ENCODE measurements around the gene ARL15. TPM values are rescaled to one million over a fixed set of nuclear protein-coding genes. Genes with fewer than 3 reads are reported as not detected.
A peak's percentile ranks its signal among the peaks of the same experiment; 100 is the strongest.

Gene ARL15
- total and polyA plus RNA-seq, 9 of the 15 experiments (the other 6 are each of a cell fraction or from before 2014, with no cell fraction given) = 18.5 to 80.4 (median 57.0) TPM

- TF ChIP-seq, protein P1, sequence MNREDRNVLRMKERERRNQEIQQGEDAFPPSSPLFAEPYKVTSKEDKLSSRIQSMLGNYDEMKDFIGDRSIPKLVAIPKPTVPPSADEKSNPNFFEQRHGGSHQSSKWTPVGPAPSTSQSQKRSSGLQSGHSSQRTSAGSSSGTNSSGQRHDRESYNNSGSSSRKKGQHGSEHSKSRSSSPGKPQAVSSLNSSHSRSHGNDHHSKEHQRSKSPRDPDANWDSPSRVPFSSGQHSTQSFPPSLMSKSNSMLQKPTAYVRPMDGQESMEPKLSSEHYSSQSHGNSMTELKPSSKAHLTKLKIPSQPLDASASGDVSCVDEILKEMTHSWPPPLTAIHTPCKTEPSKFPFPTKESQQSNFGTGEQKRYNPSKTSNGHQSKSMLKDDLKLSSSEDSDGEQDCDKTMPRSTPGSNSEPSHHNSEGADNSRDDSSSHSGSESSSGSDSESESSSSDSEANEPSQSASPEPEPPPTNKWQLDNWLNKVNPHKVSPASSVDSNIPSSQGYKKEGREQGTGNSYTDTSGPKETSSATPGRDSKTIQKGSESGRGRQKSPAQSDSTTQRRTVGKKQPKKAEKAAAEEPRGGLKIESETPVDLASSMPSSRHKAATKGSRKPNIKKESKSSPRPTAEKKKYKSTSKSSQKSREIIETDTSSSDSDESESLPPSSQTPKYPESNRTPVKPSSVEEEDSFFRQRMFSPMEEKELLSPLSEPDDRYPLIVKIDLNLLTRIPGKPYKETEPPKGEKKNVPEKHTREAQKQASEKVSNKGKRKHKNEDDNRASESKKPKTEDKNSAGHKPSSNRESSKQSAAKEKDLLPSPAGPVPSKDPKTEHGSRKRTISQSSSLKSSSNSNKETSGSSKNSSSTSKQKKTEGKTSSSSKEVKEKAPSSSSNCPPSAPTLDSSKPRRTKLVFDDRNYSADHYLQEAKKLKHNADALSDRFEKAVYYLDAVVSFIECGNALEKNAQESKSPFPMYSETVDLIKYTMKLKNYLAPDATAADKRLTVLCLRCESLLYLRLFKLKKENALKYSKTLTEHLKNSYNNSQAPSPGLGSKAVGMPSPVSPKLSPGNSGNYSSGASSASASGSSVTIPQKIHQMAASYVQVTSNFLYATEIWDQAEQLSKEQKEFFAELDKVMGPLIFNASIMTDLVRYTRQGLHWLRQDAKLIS (CRISPR knock-in tag; IDR thresholded peaks at IDR 0.05) = no peak
- TF ChIP-seq KLF1 (tag; IDR thresholded peaks at IDR 0.05) = no peak
- TF ChIP-seq ZNF507 (tag; conservative IDR thresholded peaks at IDR 0.05) = no peak
- no peak for TF ChIP-seq ZNF76 (CRISPR knock-in tag; IDR thresholded peaks at IDR 0.05; ENCODE audit: borderline replicate concordance)
- TF ChIP-seq NCOA6 (IDR thresholded peaks at IDR 0.05) = no peak
- TF ChIP-seq, protein P2, sequence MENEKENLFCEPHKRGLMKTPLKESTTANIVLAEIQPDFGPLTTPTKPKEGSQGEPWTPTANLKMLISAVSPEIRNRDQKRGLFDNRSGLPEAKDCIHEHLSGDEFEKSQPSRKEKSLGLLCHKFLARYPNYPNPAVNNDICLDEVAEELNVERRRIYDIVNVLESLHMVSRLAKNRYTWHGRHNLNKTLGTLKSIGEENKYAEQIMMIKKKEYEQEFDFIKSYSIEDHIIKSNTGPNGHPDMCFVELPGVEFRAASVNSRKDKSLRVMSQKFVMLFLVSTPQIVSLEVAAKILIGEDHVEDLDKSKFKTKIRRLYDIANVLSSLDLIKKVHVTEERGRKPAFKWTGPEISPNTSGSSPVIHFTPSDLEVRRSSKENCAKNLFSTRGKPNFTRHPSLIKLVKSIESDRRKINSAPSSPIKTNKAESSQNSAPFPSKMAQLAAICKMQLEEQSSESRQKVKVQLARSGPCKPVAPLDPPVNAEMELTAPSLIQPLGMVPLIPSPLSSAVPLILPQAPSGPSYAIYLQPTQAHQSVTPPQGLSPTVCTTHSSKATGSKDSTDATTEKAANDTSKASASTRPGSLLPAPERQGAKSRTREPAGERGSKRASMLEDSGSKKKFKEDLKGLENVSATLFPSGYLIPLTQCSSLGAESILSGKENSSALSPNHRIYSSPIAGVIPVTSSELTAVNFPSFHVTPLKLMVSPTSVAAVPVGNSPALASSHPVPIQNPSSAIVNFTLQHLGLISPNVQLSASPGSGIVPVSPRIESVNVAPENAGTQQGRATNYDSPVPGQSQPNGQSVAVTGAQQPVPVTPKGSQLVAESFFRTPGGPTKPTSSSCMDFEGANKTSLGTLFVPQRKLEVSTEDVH (IDR thresholded peaks at IDR 0.05; ENCODE audit: low read depth, partially characterized antibody) = no peak
- TF ChIP-seq VEZF1 (CRISPR knock-in tag; IDR thresholded peaks at IDR 0.05) = peak; percentile 43; the same call in 1 of the 2 replicates
- no peak for TF ChIP-seq MTA2 (IDR thresholded peaks at IDR 0.05; ENCODE audit: low read depth)
- no peak for TF ChIP-seq RBM15 (IDR thresholded peaks at IDR 0.05; ENCODE audit: insufficient read depth, low read length)
- peak; percentile 16; the same call in 1 of the 2 replicates for TF ChIP-seq FOXJ2 (tag; IDR thresholded peaks at IDR 0.05)
- no peak for TF ChIP-seq DPF2 (IDR thresholded peaks at IDR 0.05)
- TF ChIP-seq RFX1 (IDR thresholded peaks at IDR 0.05) = no peak
- TF ChIP-seq HDAC1 (IDR thresholded peaks at IDR 0.05) = 0 out of 4 replicates have a peak, but pooled peaks of 1 of the 2 experiments have one; percentile 1
- TF ChIP-seq MECOM (CRISPR knock-in tag; IDR thresholded peaks at IDR 0.05) = no peak
- TF ChIP-seq HNRNPK (IDR thresholded peaks at IDR 0.05; ENCODE audit: low read depth, low read length, poor library complexity, severe bottlenecking) = no peak
- TF ChIP-seq SMARCA4 (IDR thresholded peaks at IDR 0.05) = 0 out of 2 replicates have a peak, but pooled peaks have one; percentile 5
- no peak for TF ChIP-seq SMARCB1 (IDR thresholded peaks at IDR 0.05; ENCODE audit: insufficient read length, low read depth)
- TF ChIP-seq, protein P3, sequence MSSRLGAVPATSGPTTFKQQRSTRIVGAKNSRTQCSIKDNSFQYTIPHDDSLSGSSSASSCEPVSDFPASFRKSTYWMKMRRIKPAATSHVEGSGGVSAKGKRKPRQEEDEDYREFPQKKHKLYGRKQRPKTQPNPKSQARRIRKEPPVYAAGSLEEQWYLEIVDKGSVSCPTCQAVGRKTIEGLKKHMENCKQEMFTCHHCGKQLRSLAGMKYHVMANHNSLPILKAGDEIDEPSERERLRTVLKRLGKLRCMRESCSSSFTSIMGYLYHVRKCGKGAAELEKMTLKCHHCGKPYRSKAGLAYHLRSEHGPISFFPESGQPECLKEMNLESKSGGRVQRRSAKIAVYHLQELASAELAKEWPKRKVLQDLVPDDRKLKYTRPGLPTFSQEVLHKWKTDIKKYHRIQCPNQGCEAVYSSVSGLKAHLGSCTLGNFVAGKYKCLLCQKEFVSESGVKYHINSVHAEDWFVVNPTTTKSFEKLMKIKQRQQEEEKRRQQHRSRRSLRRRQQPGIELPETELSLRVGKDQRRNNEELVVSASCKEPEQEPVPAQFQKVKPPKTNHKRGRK (tag; IDR thresholded peaks at IDR 0.05) = 0 out of 2 replicates have a peak, but pooled peaks have one; percentile 0
- no peak for TF ChIP-seq CHD1 (IDR thresholded peaks at IDR 0.05; ENCODE audit: low read length)
- no peak for TF ChIP-seq YBX1 (IDR thresholded peaks at IDR 0.05)
- 0 out of 2 replicates have a peak, but pooled peaks have one; percentile 43 for TF ChIP-seq RBFOX2 (IDR thresholded peaks at IDR 0.05; ENCODE audit: low read depth, low read length)
These were observed 288.1 kb downstream of the ARL15 start (continued) for GRCh38 chr5:54022223-54022622.

All from K562 (cell line).